ENCODE measurements around the gene CCR3.
A peak's percentile ranks its signal among the peaks of the same experiment; 100 is the strongest.

The CCR3 gene

DNA sequence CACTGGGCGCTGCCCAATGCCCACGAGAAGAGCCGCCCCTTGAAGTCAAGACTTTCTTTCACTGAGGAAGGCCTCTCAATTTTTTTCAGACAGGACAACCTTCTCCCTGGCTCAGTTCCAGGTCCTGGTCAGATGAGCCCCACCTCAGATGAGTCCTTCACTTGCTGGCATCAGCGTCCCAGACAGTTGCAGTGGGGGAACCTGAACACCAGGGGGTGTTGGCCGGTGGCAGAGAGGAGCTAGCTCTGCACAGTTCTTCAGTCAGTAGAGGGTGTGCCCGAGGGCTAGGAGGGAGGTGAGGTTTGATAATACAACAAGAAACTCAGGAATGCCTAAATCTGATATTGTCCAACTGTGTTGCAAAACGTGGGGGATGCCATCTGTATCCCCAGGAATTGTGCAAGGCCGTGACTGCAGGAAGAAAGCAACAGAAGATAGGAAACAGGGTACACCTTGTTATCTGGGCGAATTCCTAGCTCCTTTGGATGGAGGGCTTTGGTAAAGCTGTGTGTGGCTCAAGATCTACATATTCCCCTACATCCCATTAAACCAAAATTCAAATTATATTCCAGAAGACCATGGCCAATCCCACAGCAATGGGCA, 34.3 kb downstream of the CCR3 start:
- peak; percentile 71 for DNase-seq (ENCODE audit: low read depth)

DNA sequence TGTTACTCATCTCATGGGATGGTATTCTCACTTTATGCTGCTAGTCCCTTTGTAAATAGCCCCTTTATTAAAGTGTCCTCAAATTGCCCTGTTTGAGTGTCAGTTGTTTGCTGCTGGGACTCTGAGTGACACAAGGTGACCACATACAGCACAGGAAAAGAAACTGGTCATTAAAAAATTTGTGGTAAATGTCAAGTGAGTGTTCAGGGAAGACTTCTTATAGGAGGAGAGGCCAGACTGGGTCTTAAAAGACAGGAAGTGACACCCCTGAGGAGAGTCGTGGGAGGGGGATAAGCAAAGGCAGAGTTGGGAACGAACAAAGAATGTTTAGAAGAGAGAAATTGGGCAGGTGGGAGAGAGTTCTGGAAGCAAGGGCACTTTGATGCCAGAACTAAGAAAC, 35.2 kb downstream of the CCR3 start:
- no peak for DNase-seq (ENCODE audit: low read depth)

- no peak for DNase-seq (ENCODE audit: low read depth)
These were observed 36.8 kb downstream of the CCR3 start for GRCh38 chr3:46278816-46279672.

GRCh38 chr3:46280105-46280797, 38.0 kb downstream of the CCR3 start:
- DNase-seq (ENCODE audit: low read depth): no peak

GRCh38 chr3:46281551-46281950, 39.3 kb downstream of the CCR3 start:
- DNase-seq (ENCODE audit: low read depth): no peak

DNA sequence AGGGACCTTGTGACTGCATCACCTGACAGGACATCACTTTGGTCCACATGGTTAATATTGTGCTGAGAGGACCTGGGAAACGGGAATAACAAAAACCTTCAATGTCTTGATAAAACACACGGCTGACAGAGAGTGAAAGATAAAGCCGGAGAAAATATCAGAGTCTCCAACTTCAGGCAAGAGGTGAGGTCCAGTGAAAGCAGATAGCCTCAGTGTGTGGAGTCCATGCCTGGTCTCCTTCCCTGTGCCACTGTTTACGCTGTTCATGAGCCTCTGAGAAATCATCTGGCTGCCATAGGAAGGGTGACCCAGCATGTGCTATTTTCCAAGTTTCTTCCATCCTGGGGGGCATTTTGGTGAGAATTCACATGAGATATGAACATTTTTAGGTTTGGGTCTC, 39.8 kb downstream of the CCR3 start:
- no peak for DNase-seq (ENCODE audit: low read depth)

GRCh38 chr3:46282696-46283095, 40.4 kb downstream of the CCR3 start:
- DNase-seq (ENCODE audit: low read depth): no peak

GRCh38 chr3:46283881-46284450, 41.7 kb downstream of the CCR3 start:
- no peak for DNase-seq (ENCODE audit: low read depth)

DNA sequence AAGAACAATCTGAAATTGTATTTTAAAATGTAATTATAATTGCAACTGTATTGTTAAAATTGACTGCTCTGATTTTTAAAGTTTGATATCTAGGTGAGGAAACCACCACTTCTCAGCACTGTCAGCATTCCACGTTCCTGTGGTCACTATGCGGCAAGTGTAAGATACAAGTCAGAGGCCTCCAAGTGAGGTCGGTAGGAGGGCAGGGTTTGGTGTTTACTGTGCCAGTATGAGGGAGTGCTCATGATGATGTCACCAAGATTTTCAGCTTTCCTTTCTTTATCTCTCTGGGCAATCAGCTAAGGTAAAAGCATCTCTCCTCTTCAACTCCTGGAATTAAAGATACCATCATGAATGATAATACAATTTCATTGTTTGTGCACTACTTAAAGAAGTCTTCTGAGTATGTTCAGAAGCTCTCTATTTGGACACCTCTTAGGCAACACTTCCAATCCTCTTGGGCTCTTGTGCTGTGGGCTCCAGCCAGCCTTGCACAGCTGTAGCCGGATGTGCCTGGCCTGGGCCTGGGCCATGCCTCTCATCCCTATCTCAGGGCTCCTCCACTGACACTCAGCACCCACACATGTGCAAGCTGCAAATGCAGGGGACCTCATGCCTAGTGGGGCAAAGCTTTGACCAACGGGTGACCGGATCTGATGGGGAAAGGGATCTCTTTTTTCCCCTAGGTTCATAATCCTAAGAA, 42.9 kb downstream of the CCR3 start:
- no peak for DNase-seq (ENCODE audit: low read depth)

DNA sequence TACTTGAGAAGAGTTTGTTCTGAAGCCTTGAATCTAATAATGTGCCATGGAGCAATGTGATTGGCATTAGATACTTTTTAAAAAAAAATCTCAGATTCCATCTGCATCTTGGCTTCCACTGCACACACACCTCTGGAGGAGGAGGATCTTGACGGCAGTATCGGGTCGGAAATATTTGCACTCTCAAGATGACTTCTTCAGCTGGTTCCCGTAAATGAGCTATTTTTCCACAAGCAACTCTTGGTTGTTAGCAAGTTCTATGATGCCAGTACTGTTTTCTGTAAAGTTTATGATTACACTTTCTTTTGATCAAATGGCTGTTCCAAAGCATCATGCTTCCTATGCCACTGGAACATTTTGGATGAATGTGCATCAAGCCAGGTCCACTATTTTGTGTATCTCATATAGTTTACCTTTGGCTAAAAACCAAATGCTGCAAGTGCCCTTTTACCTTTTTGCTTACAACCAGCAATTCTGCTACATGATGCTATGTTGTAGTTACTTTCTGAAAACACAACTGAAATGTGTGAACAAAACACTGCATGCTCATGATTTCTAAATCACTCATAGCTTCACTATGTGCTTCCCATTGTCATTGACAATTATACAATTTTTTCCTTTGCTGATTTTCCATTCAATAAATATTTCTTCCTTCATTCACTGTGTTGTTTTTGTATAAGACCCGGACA, 43.8 kb downstream of the CCR3 start:
- no peak for DNase-seq (ENCODE audit: low read depth)

GRCh38 chr3:46286947-46287565, 44.8 kb downstream of the CCR3 start:
- DNase-seq (ENCODE audit: low read depth): no peak

- DNase-seq (ENCODE audit: low read depth): no peak
These were observed 47.3 kb downstream of the CCR3 start for GRCh38 chr3:46289551-46289950.

- no peak for DNase-seq (ENCODE audit: low read depth)
These were observed 47.7 kb downstream of the CCR3 start for GRCh38 chr3:46289966-46290365.

GRCh38 chr3:46291046-46291445, 48.8 kb downstream of the CCR3 start:
- DNase-seq (ENCODE audit: low read depth): no peak

DNA sequence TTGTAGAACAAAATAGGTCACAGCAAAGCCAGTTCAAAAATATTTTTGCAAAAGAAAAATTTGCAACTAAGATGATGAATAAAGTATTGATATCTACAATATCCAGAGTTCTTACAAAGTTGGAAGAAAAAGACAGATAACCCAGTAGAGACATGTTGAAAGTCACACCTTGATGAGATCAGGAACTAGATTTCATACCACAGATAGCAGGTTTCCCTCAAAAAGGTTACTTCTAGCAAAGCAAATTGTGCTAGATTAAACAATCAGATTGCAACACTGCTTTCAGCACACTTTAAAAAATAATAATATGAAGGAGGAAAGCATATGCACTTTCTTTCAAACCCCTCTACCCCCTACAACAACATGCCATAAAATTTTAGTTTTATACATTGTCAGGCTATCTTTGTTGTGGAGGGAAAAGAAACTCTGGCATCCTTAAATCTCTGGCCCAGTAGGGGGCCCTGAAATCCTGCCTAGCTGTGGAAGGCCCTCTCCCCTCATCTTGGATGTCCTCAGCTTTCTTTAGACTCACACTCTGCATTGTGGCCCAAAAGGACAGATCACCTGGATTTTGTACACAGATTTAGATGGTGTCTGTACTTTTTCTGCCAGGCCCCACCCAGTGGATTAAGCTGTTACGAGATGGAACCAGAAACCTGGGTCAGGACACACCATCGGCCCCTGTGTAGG, 50.9 kb downstream of the CCR3 start:
- no peak for DNase-seq (ENCODE audit: low read depth)

GRCh38 chr3:46293991-46294833, 52.0 kb downstream of the CCR3 start:
- DNase-seq (ENCODE audit: low read depth): peak; percentile 73

- DNase-seq (ENCODE audit: low read depth): no peak
These were observed 54.6 kb downstream of the CCR3 start for GRCh38 chr3:46296826-46297225.

DNA sequence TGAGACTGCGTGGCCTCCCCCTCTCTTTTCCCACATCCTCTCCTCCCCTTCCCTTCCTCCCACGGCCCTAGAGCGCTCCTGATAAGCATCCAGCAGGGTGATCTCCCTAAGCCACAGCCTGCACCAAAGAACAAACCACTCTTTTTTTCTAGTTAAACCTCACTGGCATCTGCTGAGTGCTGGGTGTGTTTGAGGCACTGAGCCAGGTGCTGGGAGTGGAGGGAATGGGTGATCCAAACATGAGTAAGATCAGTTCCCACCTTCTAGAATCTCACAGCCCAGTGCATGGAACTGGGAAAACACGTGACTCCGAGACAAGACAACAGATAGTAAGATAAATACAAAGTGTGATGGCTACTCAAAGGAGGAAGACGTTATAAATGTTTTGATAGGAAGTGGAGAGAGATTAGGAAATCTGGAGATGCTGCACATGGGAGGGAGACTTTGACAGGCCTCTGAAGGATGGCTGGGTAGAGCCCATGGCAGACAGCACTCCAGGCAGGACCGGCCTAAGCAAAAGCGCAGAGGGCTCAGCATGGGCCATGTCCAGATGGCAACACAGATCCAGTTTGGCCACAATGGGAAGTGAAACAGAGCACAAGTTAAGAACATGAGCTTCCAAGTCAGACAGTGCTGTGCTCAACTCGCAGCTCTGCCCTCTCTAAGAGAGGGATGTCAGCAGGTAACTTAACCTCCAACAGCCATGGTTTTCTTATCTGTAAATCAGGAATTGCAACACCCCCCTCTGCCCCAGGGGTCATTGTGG, 55.6 kb downstream of the CCR3 start:
- no peak for DNase-seq (ENCODE audit: low read depth)
